ENCODE results near the gene BIN1.

GRCh38 chr2:127024769-127025358, 82.1 kb downstream of the BIN1 start:
- TF ChIP-seq, protein P1, sequence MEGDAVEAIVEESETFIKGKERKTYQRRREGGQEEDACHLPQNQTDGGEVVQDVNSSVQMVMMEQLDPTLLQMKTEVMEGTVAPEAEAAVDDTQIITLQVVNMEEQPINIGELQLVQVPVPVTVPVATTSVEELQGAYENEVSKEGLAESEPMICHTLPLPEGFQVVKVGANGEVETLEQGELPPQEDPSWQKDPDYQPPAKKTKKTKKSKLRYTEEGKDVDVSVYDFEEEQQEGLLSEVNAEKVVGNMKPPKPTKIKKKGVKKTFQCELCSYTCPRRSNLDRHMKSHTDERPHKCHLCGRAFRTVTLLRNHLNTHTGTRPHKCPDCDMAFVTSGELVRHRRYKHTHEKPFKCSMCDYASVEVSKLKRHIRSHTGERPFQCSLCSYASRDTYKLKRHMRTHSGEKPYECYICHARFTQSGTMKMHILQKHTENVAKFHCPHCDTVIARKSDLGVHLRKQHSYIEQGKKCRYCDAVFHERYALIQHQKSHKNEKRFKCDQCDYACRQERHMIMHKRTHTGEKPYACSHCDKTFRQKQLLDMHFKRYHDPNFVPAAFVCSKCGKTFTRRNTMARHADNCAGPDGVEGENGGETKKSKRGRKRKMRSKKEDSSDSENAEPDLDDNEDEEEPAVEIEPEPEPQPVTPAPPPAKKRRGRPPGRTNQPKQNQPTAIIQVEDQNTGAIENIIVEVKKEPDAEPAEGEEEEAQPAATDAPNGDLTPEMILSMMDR (IDR thresholded peaks at IDR 0.05), result peak; percentile 18 to 40 (median 29)
- no peak for TF ChIP-seq POLR2A (IDR thresholded peaks at IDR 0.05)

Measured in transverse colon (tissue), 3 donors.